Esophagus muscularis mucosa (tissue), 4 donors: ENCODE results near the gene PAEP. TPM values are rescaled to one million over a fixed set of nuclear protein-coding genes. Genes with fewer than 3 reads are reported as not detected.
"Not testable (repeated sequence)": the region's sequence is repeated elsewhere in the genome, so short reads cannot be mapped to it uniquely, and the experiment has no call there.

Source experiments
- DNase-seq: peaks from one replicate; pipeline ENCODE4 v3.0.0-alpha.2; 2017; ENCODE audit errors: extremely low spot score
- H3K27ac ChIP-seq, 4 donors: fragments of 200-600 bp; sonication (generic); replicated peaks in 1 of 4; 1 replicate in 3 of 4; 2 replicates in 1 of 4; pipeline ENCODE4 v1.5.1; 2016 to 2019; ENCODE audit warnings: mild to moderate bottlenecking in 1 of 4
- H3K27me3 ChIP-seq, 4 donors: fragments of 200-600 bp; sonication (generic); one replicate each; pipeline versions ENCODE4 v1.5.1 to v1.6.0; 2016 to 2019
- H3K36me3 ChIP-seq, 4 donors: fragments of 200-600 bp; sonication (generic); one replicate each; pipeline ENCODE4 v1.5.1; 2016 to 2019
- H3K4me1 ChIP-seq, 4 donors: fragments of 200-600 bp; sonication (generic); one replicate each; pipeline ENCODE4 v1.5.1; 2016 to 2019
- H3K4me3 ChIP-seq, 4 donors: fragments of 200-600 bp; sonication (generic); 1 replicate in 2 of 4; 2 replicates in 2 of 4; pipeline ENCODE4 v1.5.1; 2016 to 2019; ENCODE audit warnings: mild to moderate bottlenecking in 4 of 4, moderate library complexity in 1 of 4
- H3K9me3 ChIP-seq, 4 donors: fragments of 200-600 bp; sonication (generic); 1 replicate in 3 of 4; 2 replicates in 1 of 4; pipeline ENCODE4 v1.5.1; 2016 to 2019
- CTCF ChIP-seq, 3 experiments: fragments of 200-600 bp in 2 of 3; fragments of 450-650 bp in 1 of 3; sonication (generic) in 2 of 3; IDR thresholded peaks; one replicate each; pipeline ENCODE4 v1.5.1; 2017 to 2019; ENCODE audit warnings: antibody characterized with exemption in 3 of 3, mild to moderate bottlenecking in 2 of 3, moderate library complexity in 1 of 3
- EP300 ChIP-seq: sonication (generic); formaldehyde crosslinking; IDR thresholded peaks from one replicate; pipeline ENCODE4 v1.6.1; 2017; ENCODE audit warnings: antibody characterized with exemption
- POLR2A ChIP-seq: fragments of 450-650 bp; IDR thresholded peaks from one replicate; pipeline ENCODE4 v1.6.1; 2017; ENCODE audit warnings: antibody characterized with exemption, moderate library complexity, mild to moderate bottlenecking, low read depth
- POLR2AphosphoS5 ChIP-seq, 2 donors: sonication (generic); formaldehyde crosslinking; IDR thresholded peaks; one replicate each; pipeline ENCODE4 v1.6.1; 2017; ENCODE audit warnings: antibody characterized with exemption in 2 of 2
- WGBS: methylation state at CpG from one replicate; pipeline ENCODE4 v1.1.5; 2018; 5-methylcytosine and 5-hydroxymethylcytosine counted together
- intact Hi-C: fragments of 100-400 bp; cut with DNase I; formaldehyde crosslinking; loops from one replicate; pipeline ENCODE4 v1.15.1; 2023
- total RNA-seq, 4 donors: library from RNA; depleted of rRNA; stranded (reverse); fragments of >200 nt; gene quantifications; one replicate each; pipeline versions ENCODE4 v1.1.0 to v1.2.1, GENCODE V29; 2016

PAEP gene
- not detected for total RNA-seq

GRCh38 chr9:135561391-135562234 lies at the start of gene PAEP:
Gene PAEP (plus strand): TSS chr9:135561756.
- Histone ChIP-seq H3K4me3 (no peak within 1 kb of the TSS), H3K9me3 (peaks cover 0 to 12% (median 0%) of the 10 kb centered on the region in 4 donors), H3K36me3 (no peaks in the 10 kb centered on the region), H3K4me1 (no peaks in the 10 kb centered on the region), H3K27me3 (peaks cover 0 to 70% (median 0%) of the 10 kb centered on the region in 4 donors), H3K27ac (no peak within 1 kb of the TSS)
- 96% methylated on average over 5 of the region's 20 CpGs for WGBS
- no peak for TF ChIP-seq CTCF (IDR thresholded peaks at IDR 0.05)
- no peak for TF ChIP-seq POLR2A
- no peak for TF ChIP-seq POLR2AphosphoS5 (IDR thresholded peaks at IDR 0.05)
- no peak for TF ChIP-seq EP300
- no peak for DNase-seq
- intact Hi-C loops, result no loop called here

- Histone ChIP-seq H3K27ac (no peak overlapping the region), H3K27me3 (peaks cover 0 to 24% (median 0%) of the 10 kb centered on the region in 4 donors), H3K36me3 (no peaks in the 10 kb centered on the region), H3K4me1 (no peaks in the 10 kb centered on the region), H3K4me3 (no peak overlapping the region), H3K9me3 (peaks cover 0 to 14% (median 0%) of the 10 kb centered on the region in 4 donors)
- no peak for DNase-seq
- TF ChIP-seq POLR2A (no peak), EP300 (no peak), CTCF (IDR thresholded peaks at IDR 0.05) (no peak), POLR2AphosphoS5 (IDR thresholded peaks at IDR 0.05) (no peak)
- intact Hi-C loops, result no loop called here
- 75% methylated on average over 10 of the region's 10 CpGs for WGBS
These were observed 49.3 kb upstream of the PAEP start for GRCh38 chr9:135512241-135512603.

GRCh38 chr9:135512904-135513303 lies 48.7 kb upstream of the PAEP start:
- DNase-seq, result no peak
- Histone ChIP-seq H3K4me3 (no peak overlapping the region), H3K9me3 (peaks cover 0 to 14% (median 0%) of the 10 kb centered on the region in 4 donors), H3K4me1 (no peaks in the 10 kb centered on the region), H3K27me3 (peaks cover 0 to 24% (median 0%) of the 10 kb centered on the region in 4 donors), H3K36me3 (no peaks in the 10 kb centered on the region), H3K27ac (no peak overlapping the region)
- intact Hi-C loops, result no loop called here
- 70% methylated on average over 7 of the region's 7 CpGs for WGBS
- TF ChIP-seq EP300, result no peak
- no peak for TF ChIP-seq POLR2A
- TF ChIP-seq CTCF (IDR thresholded peaks at IDR 0.05), result no peak
- TF ChIP-seq POLR2AphosphoS5 (IDR thresholded peaks at IDR 0.05), result no peak

- no peak for DNase-seq
- TF ChIP-seq EP300 (no peak), CTCF (IDR thresholded peaks at IDR 0.05) (no peak), POLR2A (no peak), POLR2AphosphoS5 (IDR thresholded peaks at IDR 0.05) (no peak)
- Histone ChIP-seq H3K27ac (no peak overlapping the region), H3K4me3 (no peak overlapping the region), H3K9me3 (peaks cover 0 to 10% (median 0%) of the 10 kb centered on the region in 4 donors), H3K27me3 (peaks cover 0 to 24% (median 0%) of the 10 kb centered on the region in 4 donors), H3K36me3 (no peaks in the 10 kb centered on the region), H3K4me1 (no peaks in the 10 kb centered on the region)
- WGBS, result 75% methylated on average over 6 of the region's 19 CpGs
- intact Hi-C loops, result no loop called here
These were observed 48.2 kb upstream of the PAEP start for GRCh38 chr9:135513351-135513846.

GRCh38 chr9:135513906-135514305 lies 47.6 kb upstream of the PAEP start:
- no CpG with 5 or more reads among the region's 9 CpGs for WGBS
- H3K4me1 ChIP-seq, H3K27ac ChIP-seq, intact Hi-C loops, H3K4me3 ChIP-seq, H3K36me3 ChIP-seq, DNase-seq, H3K9me3 ChIP-seq: not testable (repeated sequence)
- peaks cover 0 to 24% (median 0%) of the 10 kb centered on the region in 4 donors for H3K27me3 ChIP-seq
